Endothelial cell of umbilical vein (primary cell): ENCODE data around the gene GPA33. TPM values are rescaled to one million over a fixed set of nuclear protein-coding genes. Genes with fewer than 3 reads are reported as not detected.

Experiments used
- BruUV-seq: library from RNA; stranded (reverse); fragments of 400-500 nt; replicated peaks from 2 replicates; lab custom pipeline; 2021; lab: Mats Ljungman, UMichigan
- CTCF ChIA-PET: fragments of 300-600, 350-600 bp; sonication (Branson Sonifier 250); formaldehyde crosslinking; loops from one replicate; lab custom pipeline; 2021; ENCODE audit warnings: antibody characterized with exemption, inconsistent platforms; lab: Charles Lee
- POLR2A ChIA-PET: fragments of 300-600, 350-600 bp; sonication (Branson Sonifier 250); formaldehyde crosslinking; loops from one replicate; lab custom pipeline; 2021; ENCODE audit warnings: antibody characterized with exemption, inconsistent platforms; lab: Charles Lee
- DNase-seq: peaks from one replicate; pipeline ENCODE4 v3.0.0-alpha.2; 2011; ENCODE audit warnings: low read depth, low spot score
- FAIRE-seq: peaks from 2 replicates; lab custom pipeline; 2011; peaks lifted over from hg19 to GRCh38; lab: Jason Lieb, UNC
- H2AFZ ChIP-seq: 2 replicates; pipeline ENCODE4 v1.6.0; 2012; ENCODE audit warnings: low read depth, low read length, control low read depth, inconsistent platforms
- H3K27ac ChIP-seq: 2 replicates; pipeline ENCODE4 v1.5.1; 2011; ENCODE audit warnings: low read depth, mild to moderate bottlenecking, control low read depth, low read length, moderate library complexity; ENCODE audit not compliant: insufficient read depth
- H3K27me3 ChIP-seq, 2 experiments: 2 replicates each; pipeline versions ENCODE4 v1.6.0 to v1.6.1; 2011; ENCODE audit warnings: low read length in 2 of 2, mixed read lengths in 1 of 2; ENCODE audit not compliant: control insufficient read depth in 2 of 2, insufficient read depth in 2 of 2
- H3K36me3 ChIP-seq, 2 experiments: 2 replicates in 1 of 2; 3 replicates in 1 of 2; pipeline ENCODE4 v1.5.1; 2011; ENCODE audit warnings: low read length in 2 of 2, mild to moderate bottlenecking in 1 of 2, moderate library complexity in 1 of 2; ENCODE audit not compliant: control insufficient read depth in 2 of 2, insufficient read depth in 2 of 2; ENCODE audit errors: extremely low read depth in 1 of 2
- H3K4me1 ChIP-seq: 3 replicates; pipeline ENCODE4 v1.5.1; 2011; ENCODE audit warnings: mild to moderate bottlenecking, low read length; ENCODE audit not compliant: control insufficient read depth, insufficient read depth; ENCODE audit errors: extremely low read depth
- H3K4me2 ChIP-seq: 2 replicates; pipeline ENCODE4 v1.6.1; 2011; ENCODE audit warnings: low read length, control low read depth, mixed read lengths; ENCODE audit not compliant: insufficient read depth
- H3K4me3 ChIP-seq, 3 experiments: fragments of 200-600 bp in 1 of 3; sonication (generic), shearing (Covaris generic) in 1 of 3; replicated peaks in 1 of 3; 2 replicates each; pipeline ENCODE4 v1.5.1; 2011 to 2016; ENCODE audit warnings: control low read depth in 3 of 3, low read length in 3 of 3, mild to moderate bottlenecking in 2 of 3, inconsistent platforms in 1 of 3, low read depth in 1 of 3, moderate library complexity in 1 of 3; ENCODE audit not compliant: insufficient read depth in 1 of 3
- H3K79me2 ChIP-seq: 2 replicates; pipeline ENCODE4 v1.6.0; 2012; ENCODE audit warnings: low read length, inconsistent platforms; ENCODE audit not compliant: control insufficient read depth, insufficient read depth
- H3K9ac ChIP-seq: replicated peaks from 2 replicates; pipeline ENCODE3; 2011; ENCODE audit warnings: low read length, control low read depth; ENCODE audit not compliant: insufficient read depth; ENCODE audit errors: extremely low read depth
- H3K9me1 ChIP-seq: replicated peaks from 3 replicates; pipeline ENCODE4 v1.6.0; 2011; ENCODE audit warnings: mild to moderate bottlenecking, low read length; ENCODE audit not compliant: control insufficient read depth, insufficient read depth; ENCODE audit errors: extremely low read depth
- H3K9me3 ChIP-seq: replicated peaks from 2 replicates; pipeline ENCODE4 v1.5.1; 2012; ENCODE audit warnings: low read length, inconsistent platforms; ENCODE audit not compliant: control insufficient read depth, insufficient read depth
- H4K20me1 ChIP-seq: replicated peaks from 2 replicates; pipeline ENCODE3; 2011; ENCODE audit warnings: mild to moderate bottlenecking, low read length; ENCODE audit not compliant: control insufficient read depth, insufficient read depth; ENCODE audit errors: extremely low read depth
- EZH2 ChIP-seq: IDR thresholded peaks from 2 replicates; pipeline ENCODE4 v1.6.1; 2012; ENCODE audit warnings: borderline replicate concordance, low read depth, mild to moderate bottlenecking, moderate library complexity, low read length, inconsistent platforms; ENCODE audit not compliant: severe bottlenecking
- FOS ChIP-seq: IDR thresholded peaks from 2 replicates; pipeline ENCODE4 v1.6.1; 2011; ENCODE audit warnings: mild to moderate bottlenecking, low read length, moderate library complexity, borderline replicate concordance; ENCODE audit not compliant: insufficient read depth
- GATA2 ChIP-seq: IDR thresholded peaks from 2 replicates; pipeline ENCODE4 v1.7.0; 2011; ENCODE audit warnings: low read depth, mild to moderate bottlenecking, moderate library complexity, mixed read lengths, low read length; ENCODE audit not compliant: insufficient read length, insufficient read depth
- JUN ChIP-seq: IDR thresholded peaks from 2 replicates; pipeline ENCODE4 v1.6.1; 2011; ENCODE audit warnings: borderline replicate concordance, low read depth; ENCODE audit not compliant: insufficient read length, insufficient read depth
- MYC ChIP-seq: IDR thresholded peaks from one replicate; pipeline ENCODE4 v1.6.1; 2011; ENCODE audit warnings: mild to moderate bottlenecking, low read depth, low read length
- POLR2A ChIP-seq: IDR thresholded peaks from 2 replicates; pipeline ENCODE4 v1.6.1; 2012; ENCODE audit warnings: low read depth, mild to moderate bottlenecking, control low read depth, low read length
- POLR2AphosphoS5 ChIP-seq: IDR thresholded peaks from 2 replicates; pipeline ENCODE4 v1.6.1; 2012; ENCODE audit warnings: low read depth, mild to moderate bottlenecking, control low read depth, low read length, moderate library complexity; ENCODE audit not compliant: insufficient read depth
- dilution Hi-C: fragments of 300-500 bp; cut with MboI; formaldehyde crosslinking; loops from one replicate; pipeline ENCODE4 v1.15.0; 2019; ENCODE audit warnings: low sequenced_read_pairs; ENCODE audit not compliant: extremely low pct_ligation_motif_present
- intact Hi-C: fragments of 100-400 bp; cut with micrococcal nuclease; formaldehyde crosslinking; loops from one replicate; pipeline ENCODE4 v1.10.0; 2022
- polyA plus RNA-seq, 4 experiments: library from polyadenylated mRNA; depleted of rRNA in 3 of 4; stranded (reverse) in 3 of 4; unstranded in 1 of 4; fragments of >200 nt; gene quantifications; 2 replicates each; pipeline versions ENCODE4 v1.2.1 to v1.2.3, GENCODE V29; 2011 to 2012; ENCODE audit warnings: missing spikeins in 1 of 4
- total RNA-seq: library from RNA; stranded (reverse); gene quantifications from 2 replicates; pipeline ENCODE4 v1.2.3, GENCODE V29; 2021
- TF ChIP-seq, protein P1 (sequence below): IDR thresholded peaks from 2 replicates; pipeline ENCODE4 v1.6.1; 2011; ENCODE audit not compliant: insufficient read depth, insufficient read length
- TF ChIP-seq, protein P2 (sequence below), 2 donors: IDR thresholded peaks; 1 replicate in 1 of 2; 2 replicates in 1 of 2; pipeline ENCODE4 v1.5.1; 2011; ENCODE audit warnings: low read length in 2 of 2, mild to moderate bottlenecking in 2 of 2, moderate library complexity in 2 of 2, control low read depth in 1 of 2, inconsistent platforms in 1 of 2, low read depth in 1 of 2; ENCODE audit not compliant: insufficient read depth in 1 of 2; ENCODE audit errors: extremely low read depth in 1 of 2

GPA33 gene
- total and polyA plus RNA-seq, 2 donors (not counting 3 experiments of a cell fraction or from before 2014, with no cell fraction given): not detected

DNA sequence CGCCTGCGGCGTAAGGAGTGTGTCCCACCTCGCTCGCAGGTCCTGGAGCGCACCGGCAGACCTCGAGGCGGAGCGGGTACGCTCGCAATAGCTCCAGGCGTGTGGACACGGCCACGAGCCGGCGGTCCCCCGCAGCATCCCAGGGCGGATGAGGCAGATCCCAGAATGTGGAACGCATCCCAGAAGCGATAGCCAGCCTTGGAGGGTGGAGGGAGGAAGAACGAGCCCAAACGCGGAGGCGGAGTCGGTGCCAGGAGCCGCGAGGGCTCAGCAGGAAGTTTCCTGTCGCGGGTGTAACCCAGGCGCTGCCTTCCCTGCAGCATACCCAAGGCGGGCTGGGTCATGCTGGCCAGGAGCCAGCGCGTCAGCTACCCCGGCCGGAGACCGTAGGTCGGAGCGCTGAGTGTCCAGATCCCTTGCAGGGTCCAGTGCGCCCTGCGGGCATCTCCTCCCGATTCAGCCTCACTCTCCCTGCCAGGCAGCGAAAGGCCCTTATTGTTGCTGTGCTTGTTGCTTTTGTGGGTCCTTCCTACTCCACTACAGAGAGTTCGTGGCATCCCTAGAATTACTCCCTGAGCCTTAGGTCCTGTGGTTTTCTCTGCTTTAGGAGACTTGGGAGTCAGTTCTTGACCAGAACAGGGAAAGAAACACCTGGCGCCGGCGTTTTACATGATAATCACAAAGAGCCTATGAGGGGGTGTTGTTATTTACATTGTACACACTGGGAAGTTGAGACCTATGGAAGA is 31.4 kb upstream of the GPA33 start:
- intact Hi-C loops (loop anchor here (5.0 kb wide), 1 partner anchor 54 kb away; no protein-coding TSS in a partner anchor), dilution Hi-C loops (no loop called here)
- DNase-seq (peak; percentile 6), FAIRE-seq (no peak)
- no peak overlapping the region for H3K27ac ChIP-seq
- ChIA-PET CTCF (no interaction called here), POLR2A (no interaction called here)
- no peaks in the 10 kb centered on the region for H3K4me1 ChIP-seq
- no peaks in the 10 kb centered on the region for H3K79me2 ChIP-seq
- H4K20me1 ChIP-seq: no peaks in the 10 kb centered on the region
- no peaks in the 10 kb centered on the region for H3K36me3 ChIP-seq
- TF ChIP-seq MYC (no peak), JUN (no peak), POLR2A (no peak), GATA2 (no peak), EZH2 (no peak), POLR2AphosphoS5 (no peak), FOS (no peak)
- TF ChIP-seq, protein P1, sequence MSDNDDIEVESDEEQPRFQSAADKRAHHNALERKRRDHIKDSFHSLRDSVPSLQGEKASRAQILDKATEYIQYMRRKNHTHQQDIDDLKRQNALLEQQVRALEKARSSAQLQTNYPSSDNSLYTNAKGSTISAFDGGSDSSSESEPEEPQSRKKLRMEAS: no peak
- TF ChIP-seq, protein P2, sequence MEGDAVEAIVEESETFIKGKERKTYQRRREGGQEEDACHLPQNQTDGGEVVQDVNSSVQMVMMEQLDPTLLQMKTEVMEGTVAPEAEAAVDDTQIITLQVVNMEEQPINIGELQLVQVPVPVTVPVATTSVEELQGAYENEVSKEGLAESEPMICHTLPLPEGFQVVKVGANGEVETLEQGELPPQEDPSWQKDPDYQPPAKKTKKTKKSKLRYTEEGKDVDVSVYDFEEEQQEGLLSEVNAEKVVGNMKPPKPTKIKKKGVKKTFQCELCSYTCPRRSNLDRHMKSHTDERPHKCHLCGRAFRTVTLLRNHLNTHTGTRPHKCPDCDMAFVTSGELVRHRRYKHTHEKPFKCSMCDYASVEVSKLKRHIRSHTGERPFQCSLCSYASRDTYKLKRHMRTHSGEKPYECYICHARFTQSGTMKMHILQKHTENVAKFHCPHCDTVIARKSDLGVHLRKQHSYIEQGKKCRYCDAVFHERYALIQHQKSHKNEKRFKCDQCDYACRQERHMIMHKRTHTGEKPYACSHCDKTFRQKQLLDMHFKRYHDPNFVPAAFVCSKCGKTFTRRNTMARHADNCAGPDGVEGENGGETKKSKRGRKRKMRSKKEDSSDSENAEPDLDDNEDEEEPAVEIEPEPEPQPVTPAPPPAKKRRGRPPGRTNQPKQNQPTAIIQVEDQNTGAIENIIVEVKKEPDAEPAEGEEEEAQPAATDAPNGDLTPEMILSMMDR (IDR thresholded peaks at IDR 0.05; ENCODE audit: extremely low read depth in 1 of 2, insufficient read depth in 1 of 2, low read depth in 1 of 2, low read length in 2 of 2): no peak
- H3K9me3 ChIP-seq: no peaks in the 10 kb centered on the region
- BruUV-seq: no TSS peak
- H2AFZ ChIP-seq: peak overlapping the region; percentile 60
- peaks cover 5 to 9% of the 10 kb centered on the region in 2 experiments for H3K27me3 ChIP-seq
- H3K4me2 ChIP-seq: no peak overlapping the region
- no peak overlapping the region for H3K4me3 ChIP-seq
- no peak overlapping the region for H3K9ac ChIP-seq
- no peaks in the 10 kb centered on the region for H3K9me1 ChIP-seq
